Parathyroid adenoma (tissue), 2 donors: ENCODE measurements around the gene DIP2C.
"Not testable (repeated sequence)": the region's sequence is repeated elsewhere in the genome, so short reads cannot be mapped to it uniquely, and the experiment has no call there.

ENCODE experiments used
- H2AFZ ChIP-seq: fragments of 300-600 bp; sonication (generic); one replicate; pipeline ENCODE4 v1.7.0; 2017; ENCODE audit warnings: antibody characterized with exemption, mild to moderate bottlenecking
- H3K27ac ChIP-seq: fragments of 300-600 bp; sonication (generic); one replicate; pipeline ENCODE4 v1.7.0; 2017
- H3K27me3 ChIP-seq: fragments of 300-600 bp; sonication (generic); one replicate; pipeline ENCODE4 v1.7.0; 2017; ENCODE audit warnings: low read length; ENCODE audit not compliant: control insufficient read depth, insufficient read depth
- H3K36me3 ChIP-seq: fragments of 300-600 bp; sonication (generic); one replicate; pipeline ENCODE4 v1.7.0; 2017; ENCODE audit warnings: low read length; ENCODE audit not compliant: control insufficient read depth, insufficient read depth
- H3K4me1 ChIP-seq: fragments of 300-600 bp; sonication (generic); one replicate; pipeline ENCODE4 v1.7.0; 2017; ENCODE audit warnings: control low read depth
- H3K4me2 ChIP-seq: fragments of 300-600 bp; sonication (generic); one replicate; pipeline ENCODE4 v1.7.0; 2017; ENCODE audit warnings: low read length
- H3K4me3 ChIP-seq: fragments of 300-600 bp; sonication (generic); one replicate; pipeline ENCODE4 v1.7.0; 2017; ENCODE audit warnings: low read depth, low read length
- H3K79me2 ChIP-seq: fragments of 300-600 bp; sonication (generic); one replicate; pipeline ENCODE4 v1.7.0; 2017; ENCODE audit warnings: control low read depth
- H3K9ac ChIP-seq: fragments of 300-600 bp; sonication (generic); one replicate; pipeline ENCODE4 v1.7.0; 2017; ENCODE audit warnings: mild to moderate bottlenecking
- H3K9me3 ChIP-seq: fragments of 300-600 bp; sonication (generic); one replicate; pipeline ENCODE4 v1.7.0; 2017; ENCODE audit warnings: low read length; ENCODE audit not compliant: control insufficient read depth
- CTCF ChIP-seq: fragments of 300-600 bp; sonication (generic); IDR thresholded peaks from one replicate; pipeline ENCODE4 v1.7.0; 2017; ENCODE audit warnings: antibody characterized with exemption, mild to moderate bottlenecking
- donor health status: primary hyperparathyroidism.

DIP2C gene

GRCh38 chr10:264160-265073 lies 425.1 kb downstream of the DIP2C start:
- H3K9ac ChIP-seq, H3K4me3 ChIP-seq, H3K9me3 ChIP-seq, H3K79me2 ChIP-seq, H3K27ac ChIP-seq, H3K4me2 ChIP-seq, H3K4me1 ChIP-seq, H3K36me3 ChIP-seq, H2AFZ ChIP-seq, H3K27me3 ChIP-seq: not testable (repeated sequence)

GRCh38 chr10:260819-261429 lies 428.5 kb downstream of the DIP2C start:
- Histone ChIP-seq H3K27ac (no peak overlapping the region), H3K27me3 (no peaks in the 10 kb centered on the region), H3K4me1 (no peaks in the 10 kb centered on the region), H2AFZ (no peak overlapping the region), H3K4me3 (no peak overlapping the region), H3K9me3 (no peaks in the 10 kb centered on the region), H3K9ac (no peak overlapping the region), H3K79me2 (no peaks in the 10 kb centered on the region), H3K4me2 (no peak overlapping the region), H3K36me3 (no peaks in the 10 kb centered on the region)
- no peak for TF ChIP-seq CTCF

GRCh38 chr10:251982-252582 lies 437.4 kb downstream of the DIP2C start:
- Histone ChIP-seq H3K4me1 (no peaks in the 10 kb centered on the region), H3K9me3 (no peaks in the 10 kb centered on the region), H2AFZ (no peak overlapping the region), H3K4me2 (no peak overlapping the region), H3K9ac (no peak overlapping the region), H3K27me3 (no peaks in the 10 kb centered on the region), H3K79me2 (no peaks in the 10 kb centered on the region), H3K4me3 (no peak overlapping the region), H3K27ac (no peak overlapping the region), H3K36me3 (no peaks in the 10 kb centered on the region)
- TF ChIP-seq CTCF, result no peak

- H3K9me3 ChIP-seq, result no peaks in the 10 kb centered on the region
- H3K4me3 ChIP-seq, result no peak overlapping the region
- no peak overlapping the region for H3K4me2 ChIP-seq
- H3K36me3 ChIP-seq, result no peaks in the 10 kb centered on the region
- no peak overlapping the region for H2AFZ ChIP-seq
- no peak overlapping the region for H3K9ac ChIP-seq
- no peaks in the 10 kb centered on the region for H3K79me2 ChIP-seq
- no peak for TF ChIP-seq CTCF
- H3K4me1 ChIP-seq, result no peaks in the 10 kb centered on the region
- H3K27ac ChIP-seq, result no peak overlapping the region
- H3K27me3 ChIP-seq, result no peaks in the 10 kb centered on the region
These were observed 441.2 kb downstream of the DIP2C start for GRCh38 chr10:248307-248706.

- TF ChIP-seq CTCF, result no peak
- H3K36me3 ChIP-seq, result no peaks in the 10 kb centered on the region
- H3K9ac ChIP-seq, result no peak overlapping the region
- H3K27me3 ChIP-seq, result no peaks in the 10 kb centered on the region
- no peak overlapping the region for H2AFZ ChIP-seq
- H3K4me2 ChIP-seq, result no peak overlapping the region
- H3K27ac ChIP-seq, result no peak overlapping the region
- no peaks in the 10 kb centered on the region for H3K4me1 ChIP-seq
- H3K4me3 ChIP-seq, result no peak overlapping the region
- H3K79me2 ChIP-seq, result no peaks in the 10 kb centered on the region
- no peaks in the 10 kb centered on the region for H3K9me3 ChIP-seq
These were observed 442.0 kb downstream of the DIP2C start for GRCh38 chr10:247480-247879.
